Gastrocnemius medialis (tissue), 4 donors: Measurements from ENCODE around the gene CUL1. TPM values are rescaled to one million over a fixed set of nuclear protein-coding genes. Genes with fewer than 3 reads are reported as not detected.

Source experiments
- ATAC-seq, 2 donors: fragments of 150-250 bp; one replicate each; pipeline ENCODE4 v1.9.1; 2016
- DNase-seq, 2 donors: peaks; one replicate each; pipeline ENCODE4 v3.0.0-alpha.2; 2019
- H3K27ac ChIP-seq, 4 donors: fragments of 200-600 bp; sonication (generic); 1 replicate in 1 of 4; 2 replicates in 3 of 4; pipeline ENCODE4 v1.5.1; 2016 to 2018; ENCODE audit warnings: mild to moderate bottlenecking in 2 of 4, moderate library complexity in 1 of 4
- H3K27me3 ChIP-seq, 3 donors: fragments of 200-600 bp; sonication (generic) in 2 of 3; 1 replicate in 1 of 3; 2 replicates in 2 of 3; pipeline versions ENCODE4 v1.5.1 to v1.6.0; 2016 to 2019; ENCODE audit warnings: mild to moderate bottlenecking in 1 of 3, moderate library complexity in 1 of 3
- H3K36me3 ChIP-seq, 2 donors: fragments of 200-600 bp; sonication (generic) in 1 of 2; one replicate each; pipeline ENCODE4 v1.5.1; 2017 to 2018
- H3K4me1 ChIP-seq, 2 donors: fragments of 200-600 bp; sonication (generic) in 1 of 2; one replicate each; pipeline ENCODE4 v1.5.1; 2016 to 2017; ENCODE audit warnings: mild to moderate bottlenecking in 2 of 2
- H3K4me3 ChIP-seq, 4 donors: fragments of 200-600 bp; sonication (generic) in 3 of 4; 1 replicate in 1 of 4; 2 replicates in 3 of 4; pipeline ENCODE4 v1.5.1; 2016 to 2019; ENCODE audit warnings: mild to moderate bottlenecking in 2 of 4
- H3K9me3 ChIP-seq, 3 donors: fragments of 200-600 bp; sonication (generic) in 2 of 3; 1 replicate in 1 of 3; 2 replicates in 2 of 3; pipeline ENCODE4 v1.5.1; 2016 to 2019
- POLR2A ChIP-seq, 2 donors: fragments of 450-650 bp; IDR thresholded peaks; one replicate each; pipeline ENCODE4 v1.6.1; 2017; ENCODE audit warnings: antibody characterized with exemption in 2 of 2, mild to moderate bottlenecking in 2 of 2, moderate library complexity in 2 of 2
- in situ Hi-C, 4 donors: fragments of 200-750 bp; cut with MboI; loops; one replicate each; pipeline versions ENCODE4 v1.15.0 to v1.8.0; 2017; ENCODE audit warnings: low sequenced_read_pairs in 4 of 4
- intact Hi-C: fragments of 100-400 bp; cut with DNase I; formaldehyde crosslinking; loops from one replicate; pipeline ENCODE4 v1.15.1; 2023; ENCODE audit warnings: low total_unique reads
- total RNA-seq, 4 donors: library from RNA; depleted of rRNA; stranded (reverse); fragments of >200 nt; gene quantifications; one replicate each; pipeline versions ENCODE4 v1.1.0 to v1.2.3, GENCODE V29; 2016
- TF ChIP-seq, protein P1 (sequence below), 5 experiments: fragments of 450-650 bp in 3 of 5; fragments of 200-600 bp in 2 of 5; sonication (generic) in 2 of 5; IDR thresholded peaks in 4 of 5; conservative IDR thresholded peaks in 1 of 5; 1 replicate in 4 of 5; 2 replicates in 1 of 5; pipeline ENCODE4 v1.5.1; 2016 to 2019; ENCODE audit warnings: antibody characterized with exemption in 5 of 5, mild to moderate bottlenecking in 3 of 5, moderate library complexity in 3 of 5

Gene CUL1
- total RNA-seq, result 100 to 1,000 TPM in 1 of 4 donors, 10 to 100 TPM in 3; 78.7 to 101 (median 84.6) TPM

DNA sequence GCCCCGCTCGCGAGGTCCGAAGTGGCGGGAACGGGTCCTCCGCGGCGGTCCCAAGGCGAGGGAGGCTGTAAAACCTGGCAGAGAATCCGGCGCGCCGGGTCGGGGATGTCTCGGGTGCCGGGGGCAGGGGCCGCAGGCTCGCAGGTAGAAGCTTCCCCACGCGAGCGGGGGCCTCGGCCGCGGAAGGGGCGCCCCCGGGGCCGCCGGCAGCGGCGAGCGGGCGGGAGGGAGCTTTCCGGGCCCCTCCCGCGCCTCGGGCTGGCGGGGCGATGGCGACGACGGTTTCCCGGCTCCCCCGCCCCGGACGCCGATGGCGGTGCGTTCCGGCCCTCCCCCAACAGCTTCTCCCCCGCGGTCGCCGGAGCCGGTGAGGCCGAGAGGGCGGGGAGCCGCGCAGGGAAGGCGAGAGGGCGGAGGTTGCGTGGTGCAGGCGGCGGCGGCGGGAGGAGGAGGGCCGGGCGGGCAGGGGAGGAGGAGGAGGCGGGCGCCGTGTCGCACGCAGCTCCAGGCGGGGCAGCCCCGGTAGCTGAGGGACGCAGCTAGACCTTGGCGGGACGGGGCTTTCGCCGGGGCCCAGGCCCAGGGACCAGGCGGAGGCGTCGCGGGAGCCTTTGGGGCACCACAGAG lies at the start of gene CUL1:
Gene CUL1, plus strand, starts transcription at position 507 of the 627 bp plus-strand sequence. CDS start 31,220 bp downstream, outside the sequence.
- in situ Hi-C loops, result no loop called here
- Histone ChIP-seq H3K27me3 (no peaks in the 10 kb centered on the region), H3K9me3 (no peaks in the 10 kb centered on the region), H3K27ac (peak within 1 kb of the TSS; percentile 85 to 96 (median 92)), H3K36me3 (no peaks in the 10 kb centered on the region), H3K4me3 (peak within 1 kb of the TSS; percentile 56 to 81 (median 72)), H3K4me1 (peaks cover 34 to 35% of the 10 kb centered on the region in 2 donors)
- peak; percentile 75 to 82 for DNase-seq
- peak; percentile 74 to 82 for ATAC-seq
- TF ChIP-seq POLR2A (IDR thresholded peaks at IDR 0.05), result peak; percentile 68 to 72
- TF ChIP-seq, protein P1, sequence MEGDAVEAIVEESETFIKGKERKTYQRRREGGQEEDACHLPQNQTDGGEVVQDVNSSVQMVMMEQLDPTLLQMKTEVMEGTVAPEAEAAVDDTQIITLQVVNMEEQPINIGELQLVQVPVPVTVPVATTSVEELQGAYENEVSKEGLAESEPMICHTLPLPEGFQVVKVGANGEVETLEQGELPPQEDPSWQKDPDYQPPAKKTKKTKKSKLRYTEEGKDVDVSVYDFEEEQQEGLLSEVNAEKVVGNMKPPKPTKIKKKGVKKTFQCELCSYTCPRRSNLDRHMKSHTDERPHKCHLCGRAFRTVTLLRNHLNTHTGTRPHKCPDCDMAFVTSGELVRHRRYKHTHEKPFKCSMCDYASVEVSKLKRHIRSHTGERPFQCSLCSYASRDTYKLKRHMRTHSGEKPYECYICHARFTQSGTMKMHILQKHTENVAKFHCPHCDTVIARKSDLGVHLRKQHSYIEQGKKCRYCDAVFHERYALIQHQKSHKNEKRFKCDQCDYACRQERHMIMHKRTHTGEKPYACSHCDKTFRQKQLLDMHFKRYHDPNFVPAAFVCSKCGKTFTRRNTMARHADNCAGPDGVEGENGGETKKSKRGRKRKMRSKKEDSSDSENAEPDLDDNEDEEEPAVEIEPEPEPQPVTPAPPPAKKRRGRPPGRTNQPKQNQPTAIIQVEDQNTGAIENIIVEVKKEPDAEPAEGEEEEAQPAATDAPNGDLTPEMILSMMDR (IDR thresholded peaks at IDR 0.05 in 4 of 5, conservative IDR thresholded peaks at IDR 0.05 in 1 of 5), result no peak
- intact Hi-C loops, result loop anchor here (2.0 to 5.0 kb wide), 6 partner anchors 38 to 394 kb away; partner anchors contain the start of genes EZH2, PDIA4 and ZNF786

DNA sequence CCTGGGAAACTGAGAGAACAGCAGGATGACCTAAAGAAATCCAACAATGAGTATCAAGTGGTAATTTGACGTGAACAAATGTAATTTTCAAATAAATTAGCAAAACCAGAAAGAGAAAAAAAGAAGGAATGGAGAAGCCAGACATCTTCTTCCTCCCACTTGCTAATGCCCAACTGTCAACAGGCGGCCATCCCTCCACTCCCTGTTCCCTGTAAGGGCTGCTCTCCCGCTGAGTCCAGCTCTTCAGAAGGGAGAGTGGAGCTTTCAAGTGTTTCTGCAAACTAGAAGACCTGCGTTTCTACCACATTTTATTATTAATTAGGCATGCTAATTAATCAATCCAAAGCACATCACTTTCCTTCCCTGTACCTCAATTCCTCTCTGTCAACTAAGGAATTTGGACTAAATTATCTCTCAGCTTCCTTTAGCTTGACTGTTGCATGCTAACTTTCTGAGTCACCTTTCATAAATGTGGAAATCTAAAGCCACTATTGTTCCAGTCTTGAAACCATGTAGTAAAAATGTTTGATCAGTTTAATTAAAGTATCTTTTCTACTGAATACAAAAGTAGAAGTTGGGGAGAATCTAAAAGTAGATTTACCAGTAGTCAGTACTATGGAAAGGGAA lies 48.4 kb upstream of the CUL1 start:
- Histone ChIP-seq H3K4me3 (no peak overlapping the region), H3K36me3 (no peaks in the 10 kb centered on the region), H3K27ac (no peak overlapping the region), H3K27me3 (no peaks in the 10 kb centered on the region), H3K9me3 (no peaks in the 10 kb centered on the region), H3K4me1 (no peaks in the 10 kb centered on the region)
- TF ChIP-seq POLR2A (IDR thresholded peaks at IDR 0.05), result no peak
- TF ChIP-seq, protein P1 (IDR thresholded peaks at IDR 0.05 in 4 of 5, conservative IDR thresholded peaks at IDR 0.05 in 1 of 5), result no peak
- ATAC-seq (no peak), DNase-seq (no peak)
- in situ Hi-C loops (no loop called here), intact Hi-C loops (no loop called here)

DNA sequence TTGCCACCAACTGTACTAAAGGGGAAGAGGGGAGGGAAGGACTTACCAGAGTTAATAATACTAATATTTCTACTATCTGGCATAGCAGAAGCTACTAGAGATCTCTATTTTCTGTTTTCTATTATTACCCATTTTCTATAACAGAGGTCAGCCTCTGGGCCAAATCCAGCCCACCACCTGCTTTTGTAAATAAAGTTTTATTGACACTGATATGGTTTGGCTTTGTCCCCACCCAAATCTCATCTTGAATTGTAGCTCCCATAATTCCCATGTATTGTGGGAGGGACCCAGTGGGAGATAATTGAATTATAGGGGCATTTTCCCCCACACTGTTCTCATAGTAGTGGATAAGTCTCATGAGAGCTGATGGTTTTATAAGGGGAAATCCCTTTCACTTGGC lies 45.9 kb upstream of the CUL1 start:
- ATAC-seq, result no peak

DNA sequence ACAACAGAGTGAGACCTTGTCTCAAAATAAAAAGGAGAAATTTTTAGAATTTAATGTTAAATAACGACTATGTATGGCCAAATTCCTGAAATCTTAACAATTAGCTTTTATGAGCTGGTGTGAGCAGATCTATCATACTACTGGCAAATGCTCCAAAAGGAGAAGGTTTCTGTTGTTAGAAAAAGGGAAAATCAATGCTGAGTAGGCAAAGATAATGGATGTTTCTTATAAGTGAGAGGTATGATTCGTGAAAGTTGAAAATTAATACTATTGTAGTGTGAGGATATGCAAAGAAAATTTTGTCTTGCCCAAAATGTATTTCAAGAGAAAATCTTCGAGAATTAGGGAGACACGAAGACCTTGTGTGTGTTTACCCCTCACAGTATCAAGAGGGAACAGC lies 40.8 kb upstream of the CUL1 start:
- TF ChIP-seq, protein P1 (IDR thresholded peaks at IDR 0.05 in 4 of 5, conservative IDR thresholded peaks at IDR 0.05 in 1 of 5), result no peak
- no peak for TF ChIP-seq POLR2A (IDR thresholded peaks at IDR 0.05)
- in situ Hi-C loops, result no loop called here
- Histone ChIP-seq H3K4me1 (no peaks in the 10 kb centered on the region), H3K9me3 (no peaks in the 10 kb centered on the region), H3K36me3 (no peaks in the 10 kb centered on the region), H3K4me3 (no peak overlapping the region), H3K27me3 (no peaks in the 10 kb centered on the region), H3K27ac (no peak overlapping the region)
- intact Hi-C loops, result no loop called here
- no peak for DNase-seq
- no peak for ATAC-seq

More for the DNA sequence above, 45.9 kb upstream of the CUL1 start:
- no peaks in the 10 kb centered on the region for H3K36me3 ChIP-seq
- no peaks in the 10 kb centered on the region for H3K4me1 ChIP-seq
- H3K4me3 ChIP-seq, result no peak overlapping the region
- no peak for TF ChIP-seq POLR2A (IDR thresholded peaks at IDR 0.05)
- TF ChIP-seq, protein P1 (IDR thresholded peaks at IDR 0.05 in 4 of 5, conservative IDR thresholded peaks at IDR 0.05 in 1 of 5), result no peak
- no peaks in the 10 kb centered on the region for H3K27me3 ChIP-seq
- H3K9me3 ChIP-seq, result no peaks in the 10 kb centered on the region
- no peak overlapping the region for H3K27ac ChIP-seq
- in situ Hi-C loops, result no loop called here
- intact Hi-C loops, result no loop called here
- DNase-seq, result no peak
